Suprapubic skin (tissue), 3 donors: Measurements from ENCODE around the gene TMEM45B.

ENCODE experiments used
- CTCF ChIP-seq, 2 donors: fragments of 200-600 bp in 1 of 2; fragments of 450-650 bp in 1 of 2; sonication (generic) in 1 of 2; IDR thresholded peaks; one replicate each; pipeline ENCODE4 v1.5.1; 2016 to 2019; ENCODE audit warnings: antibody characterized with exemption in 2 of 2, mild to moderate bottlenecking in 1 of 2, moderate library complexity in 1 of 2
- POLR2AphosphoS5 ChIP-seq, 3 donors: sonication (generic); formaldehyde crosslinking; IDR thresholded peaks; one replicate each; pipeline ENCODE4 v1.6.1; 2017; ENCODE audit warnings: antibody characterized with exemption in 3 of 3

- TF ChIP-seq CTCF (IDR thresholded peaks at IDR 0.05): no peak
- no peak for TF ChIP-seq POLR2AphosphoS5 (IDR thresholded peaks at IDR 0.05)
Measured at GRCh38 chr11:129815596-129816461, at the start of gene TMEM45B.
